Neural crest cell (in vitro differentiated cells): ENCODE results near the gene DIPK1C. TPM values are rescaled to one million over a fixed set of nuclear protein-coding genes. Genes with fewer than 3 reads are reported as not detected.
A peak's percentile ranks its signal among the peaks of the same experiment; 100 is the strongest.

ENCODE experiments used
- DNase-seq: peaks from one replicate; pipeline ENCODE4 v3.0.0; 2021; ENCODE audit warnings: low read depth, mixed read lengths, low spot score
- H3K27ac Mint-ChIP-seq: one replicate; pipeline ENCODE4 v1.8.0; 2021; ENCODE audit warnings: mild to moderate bottlenecking, mixed read lengths; ENCODE audit not compliant: unreplicated experiment
- H3K27me3 Mint-ChIP-seq: 2 replicates; pipeline ENCODE4 v1.8.0; 2021; ENCODE audit warnings: low read depth, mild to moderate bottlenecking, mixed read lengths
- H3K36me3 Mint-ChIP-seq: 2 replicates; pipeline ENCODE4 v1.8.0; 2021; ENCODE audit warnings: low read depth, mild to moderate bottlenecking, mixed read lengths
- H3K4me1 Mint-ChIP-seq: 2 replicates; pipeline ENCODE4 v1.8.0; 2021; ENCODE audit warnings: mixed read lengths
- H3K4me3 Mint-ChIP-seq: one replicate; pipeline ENCODE4 v1.8.0; 2021; ENCODE audit warnings: mild to moderate bottlenecking, mixed read lengths
- H3K9me3 Mint-ChIP-seq: 2 replicates; pipeline ENCODE4 v1.8.0; 2021; ENCODE audit warnings: mixed read lengths
- total RNA-seq: library from RNA; stranded (reverse); gene quantifications from 2 replicates; pipeline ENCODE4 v1.2.1, GENCODE V29; 2021
- TF ChIP-seq, protein P1 (sequence below): fragments of 200-600 bp; sonication (generic); conservative IDR thresholded peaks from 2 replicates; pipeline ENCODE4 v1.5.0; 2021; ENCODE audit warnings: antibody characterized with exemption, mild to moderate bottlenecking

DIPK1C gene
- total RNA-seq, 1 donor from 2014 or later: not detected

DNA sequence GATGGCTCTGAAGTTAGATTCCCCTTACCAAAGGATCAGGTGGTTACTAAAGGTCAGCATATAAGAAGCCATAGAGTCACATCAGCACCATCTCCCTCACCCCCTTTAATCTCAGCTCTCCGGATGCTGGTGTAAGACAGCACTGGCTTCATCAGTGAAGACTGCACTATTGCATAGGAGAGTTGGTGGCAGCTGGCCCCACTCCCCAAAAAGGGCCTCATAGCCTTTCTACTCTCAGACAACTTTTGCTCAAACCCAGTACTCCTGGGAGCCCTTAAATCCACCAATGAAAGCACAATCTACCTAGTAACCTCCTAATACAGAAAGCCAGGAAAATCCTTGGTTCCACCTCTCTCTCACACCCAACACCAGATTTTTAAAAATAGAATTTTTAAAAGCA lies 6.9 kb upstream of the DIPK1C start:
- Mint-ChIP-seq H3K27me3 (peaks cover 41% of the 10 kb centered on the region), H3K27ac (no peak overlapping the region), H3K36me3 (no peaks in the 10 kb centered on the region), H3K9me3 (no peaks in the 10 kb centered on the region), H3K4me1 (no peaks in the 10 kb centered on the region), H3K4me3 (no peak overlapping the region)
- DNase-seq: no peak
- TF ChIP-seq, protein P1, sequence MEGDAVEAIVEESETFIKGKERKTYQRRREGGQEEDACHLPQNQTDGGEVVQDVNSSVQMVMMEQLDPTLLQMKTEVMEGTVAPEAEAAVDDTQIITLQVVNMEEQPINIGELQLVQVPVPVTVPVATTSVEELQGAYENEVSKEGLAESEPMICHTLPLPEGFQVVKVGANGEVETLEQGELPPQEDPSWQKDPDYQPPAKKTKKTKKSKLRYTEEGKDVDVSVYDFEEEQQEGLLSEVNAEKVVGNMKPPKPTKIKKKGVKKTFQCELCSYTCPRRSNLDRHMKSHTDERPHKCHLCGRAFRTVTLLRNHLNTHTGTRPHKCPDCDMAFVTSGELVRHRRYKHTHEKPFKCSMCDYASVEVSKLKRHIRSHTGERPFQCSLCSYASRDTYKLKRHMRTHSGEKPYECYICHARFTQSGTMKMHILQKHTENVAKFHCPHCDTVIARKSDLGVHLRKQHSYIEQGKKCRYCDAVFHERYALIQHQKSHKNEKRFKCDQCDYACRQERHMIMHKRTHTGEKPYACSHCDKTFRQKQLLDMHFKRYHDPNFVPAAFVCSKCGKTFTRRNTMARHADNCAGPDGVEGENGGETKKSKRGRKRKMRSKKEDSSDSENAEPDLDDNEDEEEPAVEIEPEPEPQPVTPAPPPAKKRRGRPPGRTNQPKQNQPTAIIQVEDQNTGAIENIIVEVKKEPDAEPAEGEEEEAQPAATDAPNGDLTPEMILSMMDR: no peak

GRCh38 chr18:74463254-74463653 lies 6.1 kb upstream of the DIPK1C start:
- no peak overlapping the region for H3K4me3 Mint-ChIP-seq
- no peaks in the 10 kb centered on the region for H3K9me3 Mint-ChIP-seq
- TF ChIP-seq, protein P1: no peak
- no peaks in the 10 kb centered on the region for H3K4me1 Mint-ChIP-seq
- no peak for DNase-seq
- peaks cover 49% of the 10 kb centered on the region for H3K27me3 Mint-ChIP-seq
- H3K36me3 Mint-ChIP-seq: no peaks in the 10 kb centered on the region
- H3K27ac Mint-ChIP-seq: no peak overlapping the region

GRCh38 chr18:74460825-74461224 lies 3.7 kb upstream of the DIPK1C start:
- Mint-ChIP-seq H3K4me3 (no peak overlapping the region), H3K9me3 (no peaks in the 10 kb centered on the region), H3K4me1 (no peaks in the 10 kb centered on the region), H3K27me3 (peaks cover 68% of the 10 kb centered on the region), H3K27ac (no peak overlapping the region), H3K36me3 (no peaks in the 10 kb centered on the region)
- no peak for DNase-seq
- TF ChIP-seq, protein P1: no peak

- Mint-ChIP-seq H3K4me1 (no peaks in the 10 kb centered on the region), H3K27me3 (peaks cover 77% of the 10 kb centered on the region), H3K4me3 (no peak overlapping the region), H3K9me3 (no peaks in the 10 kb centered on the region), H3K36me3 (no peaks in the 10 kb centered on the region), H3K27ac (no peak overlapping the region)
- TF ChIP-seq, protein P1: peak; percentile 49
- no peak for DNase-seq
Observed at GRCh38 chr18:74459889-74460288, 2.8 kb upstream of the DIPK1C start.

- TF ChIP-seq, protein P1: no peak
- H3K9me3 Mint-ChIP-seq: no peaks in the 10 kb centered on the region
- H3K36me3 Mint-ChIP-seq: no peaks in the 10 kb centered on the region
- H3K27me3 Mint-ChIP-seq: peaks cover 85% of the 10 kb centered on the region
- no peak overlapping the region for H3K27ac Mint-ChIP-seq
- DNase-seq: no peak
- peak overlapping the region; percentile 75 for H3K4me3 Mint-ChIP-seq
- peaks cover 8% of the 10 kb centered on the region for H3K4me1 Mint-ChIP-seq
Observed at GRCh38 chr18:74457725-74458421, 765 bp upstream of the DIPK1C start.
